KMS-11 (cell line): ENCODE measurements around the gene SLC7A6.

Experiments
- H2AFZ ChIP-seq: fragments of 200-600 bp; sonication (generic); 2 replicates; pipeline ENCODE4 v1.6.1; 2016; ENCODE audit warnings: antibody characterized with exemption, mixed run types, low read depth
- H3K27ac ChIP-seq: fragments of 200-600 bp; sonication (generic); 2 replicates; pipeline ENCODE4 v1.6.1; 2016; ENCODE audit warnings: mild to moderate bottlenecking, mixed run types
- H3K27me3 ChIP-seq: fragments of 200-600 bp; sonication (generic); 2 replicates; pipeline ENCODE4 v1.6.1; 2017; ENCODE audit warnings: mild to moderate bottlenecking, low read depth, mixed run types, moderate library complexity; ENCODE audit not compliant: insufficient read depth
- H3K36me3 ChIP-seq: fragments of 200-600 bp; sonication (generic); 2 replicates; pipeline ENCODE4 v1.6.1; 2017; ENCODE audit warnings: mild to moderate bottlenecking, mixed run types; ENCODE audit not compliant: insufficient read depth
- H3K4me1 ChIP-seq: fragments of 200-600 bp; sonication (generic); 2 replicates; pipeline ENCODE4 v1.6.1; 2016; ENCODE audit warnings: mild to moderate bottlenecking, low read depth, mixed run types; ENCODE audit not compliant: poor library complexity, severe bottlenecking
- H3K4me2 ChIP-seq: fragments of 200-600 bp; sonication (generic); 2 replicates; pipeline ENCODE4 v1.7.0; 2016; ENCODE audit warnings: mild to moderate bottlenecking, mixed run types
- H3K4me3 ChIP-seq: fragments of 200-600 bp; sonication (generic); IDR thresholded peaks from 2 replicates; pipeline ENCODE4 v1.6.1; 2017; ENCODE audit warnings: low read depth, low read length, mixed read lengths; ENCODE audit not compliant: insufficient read depth
- H3K79me2 ChIP-seq: fragments of 200-600 bp; sonication (generic); 2 replicates; pipeline ENCODE4 v1.6.1; 2016; ENCODE audit warnings: low read depth, mixed run types; ENCODE audit not compliant: insufficient read depth
- H3K9ac ChIP-seq: fragments of 200-600 bp; sonication (generic); 2 replicates; pipeline ENCODE4 v1.6.1; 2016; ENCODE audit warnings: mild to moderate bottlenecking, mixed run types
- H4K20me1 ChIP-seq: fragments of 200-600 bp; sonication (generic); 2 replicates; pipeline ENCODE4 v1.6.1; 2016; ENCODE audit warnings: mild to moderate bottlenecking, mixed run types; ENCODE audit not compliant: insufficient read depth
- TF ChIP-seq, protein P1 (sequence below): fragments of 200-600 bp; sonication (generic); conservative IDR thresholded peaks from 2 replicates; pipeline ENCODE4 v1.6.1; 2017; ENCODE audit warnings: low read depth, mild to moderate bottlenecking, antibody characterized with exemption, low read length, moderate library complexity, mixed read lengths

The SLC7A6 gene

DNA sequence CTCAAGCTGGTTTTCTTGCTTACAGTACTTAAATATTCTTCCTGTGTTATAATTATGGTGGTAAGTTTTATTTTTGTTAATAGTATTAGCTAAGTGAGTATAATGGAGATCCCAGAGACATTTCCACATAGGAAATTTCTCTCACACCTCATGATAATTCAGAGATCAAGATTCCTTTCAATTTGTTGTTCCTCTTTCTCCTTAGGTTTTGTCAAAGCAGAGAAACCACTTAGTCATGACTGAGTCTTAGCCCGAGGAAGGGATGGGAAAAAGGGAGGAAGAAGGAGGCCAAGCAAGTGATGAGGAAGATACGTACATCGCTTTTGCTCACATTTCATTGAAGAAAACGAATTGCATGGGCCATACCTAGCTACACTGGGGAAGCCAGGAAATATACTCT lies 46.8 kb upstream of the SLC7A6 start:
- Histone ChIP-seq H3K27ac (no peak overlapping the region), H3K36me3 (no peaks in the 10 kb centered on the region), H2AFZ (no peak overlapping the region), H3K9ac (no peak overlapping the region), H3K4me1 (no peaks in the 10 kb centered on the region), H3K79me2 (no peaks in the 10 kb centered on the region), H4K20me1 (no peaks in the 10 kb centered on the region), H3K4me3 (no peak overlapping the region), H3K4me2 (no peak overlapping the region), H3K27me3 (no peaks in the 10 kb centered on the region)
- TF ChIP-seq, protein P1, sequence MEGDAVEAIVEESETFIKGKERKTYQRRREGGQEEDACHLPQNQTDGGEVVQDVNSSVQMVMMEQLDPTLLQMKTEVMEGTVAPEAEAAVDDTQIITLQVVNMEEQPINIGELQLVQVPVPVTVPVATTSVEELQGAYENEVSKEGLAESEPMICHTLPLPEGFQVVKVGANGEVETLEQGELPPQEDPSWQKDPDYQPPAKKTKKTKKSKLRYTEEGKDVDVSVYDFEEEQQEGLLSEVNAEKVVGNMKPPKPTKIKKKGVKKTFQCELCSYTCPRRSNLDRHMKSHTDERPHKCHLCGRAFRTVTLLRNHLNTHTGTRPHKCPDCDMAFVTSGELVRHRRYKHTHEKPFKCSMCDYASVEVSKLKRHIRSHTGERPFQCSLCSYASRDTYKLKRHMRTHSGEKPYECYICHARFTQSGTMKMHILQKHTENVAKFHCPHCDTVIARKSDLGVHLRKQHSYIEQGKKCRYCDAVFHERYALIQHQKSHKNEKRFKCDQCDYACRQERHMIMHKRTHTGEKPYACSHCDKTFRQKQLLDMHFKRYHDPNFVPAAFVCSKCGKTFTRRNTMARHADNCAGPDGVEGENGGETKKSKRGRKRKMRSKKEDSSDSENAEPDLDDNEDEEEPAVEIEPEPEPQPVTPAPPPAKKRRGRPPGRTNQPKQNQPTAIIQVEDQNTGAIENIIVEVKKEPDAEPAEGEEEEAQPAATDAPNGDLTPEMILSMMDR, result no peak

DNA sequence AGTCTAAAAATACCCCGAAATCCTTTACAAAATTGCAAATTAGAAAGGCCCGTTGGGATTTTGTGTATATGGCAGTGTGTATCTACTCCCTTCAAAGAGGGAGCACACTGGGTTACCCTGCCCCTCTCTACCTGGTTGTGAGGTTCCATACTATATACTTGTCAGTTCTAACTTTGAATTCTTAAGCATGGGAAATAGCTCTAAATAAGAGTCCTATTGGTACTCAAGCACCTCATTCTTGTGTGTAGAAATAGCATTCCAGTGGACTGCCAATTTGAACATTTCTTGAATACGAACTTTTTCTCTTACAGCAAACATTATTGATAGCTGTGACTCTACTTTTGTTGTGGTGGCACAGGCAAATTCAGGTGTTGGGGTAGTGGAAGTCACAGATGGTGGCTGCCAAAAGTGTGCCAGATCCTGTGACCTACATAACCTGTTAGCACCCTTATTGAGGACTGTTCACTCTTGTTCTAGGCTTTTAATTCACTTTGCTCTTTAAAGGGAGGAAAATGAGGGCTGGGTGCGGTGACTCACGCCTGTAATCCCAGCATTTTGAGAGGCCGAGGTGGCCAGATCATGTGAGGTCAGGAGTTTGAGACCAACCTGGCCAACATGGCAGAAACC lies 44.5 kb upstream of the SLC7A6 start:
- TF ChIP-seq, protein P1, result no peak
- H3K4me2 ChIP-seq, result no peak overlapping the region
- no peaks in the 10 kb centered on the region for H3K27me3 ChIP-seq
- no peaks in the 10 kb centered on the region for H3K79me2 ChIP-seq
- no peaks in the 10 kb centered on the region for H3K4me1 ChIP-seq
- no peaks in the 10 kb centered on the region for H3K36me3 ChIP-seq
- H2AFZ ChIP-seq, result no peak overlapping the region
- no peaks in the 10 kb centered on the region for H4K20me1 ChIP-seq
- H3K27ac ChIP-seq, result no peak overlapping the region
- no peak overlapping the region for H3K9ac ChIP-seq
- no peak overlapping the region for H3K4me3 ChIP-seq

DNA sequence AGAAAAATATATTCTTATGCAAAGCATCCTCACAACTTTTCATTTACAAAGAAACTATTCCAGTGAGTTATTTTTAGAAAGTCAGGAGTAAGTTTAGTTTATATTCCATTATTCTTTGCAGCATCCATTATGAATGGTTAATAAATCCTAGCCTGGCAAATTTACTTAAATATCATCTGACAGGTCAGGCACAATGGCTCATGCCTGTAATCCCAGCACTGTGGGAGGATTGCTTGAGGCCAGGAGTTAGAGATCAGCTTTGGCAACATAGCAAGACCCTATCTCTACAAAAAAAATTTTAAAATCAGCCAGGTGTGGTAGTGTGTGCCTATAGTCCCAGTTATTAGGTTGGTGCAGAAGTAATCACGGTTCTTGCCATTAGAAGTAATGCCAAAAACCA lies 41.3 kb upstream of the SLC7A6 start:
- Histone ChIP-seq H4K20me1 (no peaks in the 10 kb centered on the region), H3K4me1 (peaks cover 15% of the 10 kb centered on the region), H3K9ac (no peak overlapping the region), H3K79me2 (no peaks in the 10 kb centered on the region), H3K4me3 (no peak overlapping the region), H3K36me3 (no peaks in the 10 kb centered on the region), H3K27ac (no peak overlapping the region), H3K27me3 (no peaks in the 10 kb centered on the region), H3K4me2 (no peak overlapping the region), H2AFZ (no peak overlapping the region)
- TF ChIP-seq, protein P1, result no peak

DNA sequence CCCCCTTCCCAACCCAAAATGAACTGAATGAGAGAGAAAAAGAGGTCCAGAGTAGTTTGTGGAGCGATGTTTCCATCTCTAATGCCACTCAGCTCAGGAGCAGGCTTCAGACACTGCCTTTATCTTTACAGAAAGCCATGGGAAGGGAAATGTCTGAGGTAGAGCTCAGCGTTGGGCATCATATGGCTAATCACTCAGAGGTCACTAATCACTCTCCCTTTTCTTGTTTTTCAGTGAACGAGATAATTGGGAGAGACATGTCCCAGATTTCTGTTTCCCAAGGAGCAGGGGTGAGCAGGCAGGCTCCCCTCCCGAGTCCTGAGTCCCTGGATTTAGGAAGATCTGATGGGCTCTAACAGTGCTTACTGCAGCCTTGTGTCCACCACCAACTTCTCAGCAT lies 38.2 kb upstream of the SLC7A6 start:
- peaks cover 15% of the 10 kb centered on the region for H3K4me1 ChIP-seq
- H3K79me2 ChIP-seq, result no peaks in the 10 kb centered on the region
- no peaks in the 10 kb centered on the region for H4K20me1 ChIP-seq
- no peak overlapping the region for H3K27ac ChIP-seq
- H3K36me3 ChIP-seq, result no peaks in the 10 kb centered on the region
- no peak overlapping the region for H3K9ac ChIP-seq
- H2AFZ ChIP-seq, result no peak overlapping the region
- H3K4me2 ChIP-seq, result no peak overlapping the region
- TF ChIP-seq, protein P1, result no peak
- H3K4me3 ChIP-seq, result no peak overlapping the region
- no peaks in the 10 kb centered on the region for H3K27me3 ChIP-seq
